A673 (cell line): ENCODE measurements around the gene TSGA10.

Experiments used
- EZH2 ChIP-seq: fragments of 200-600 bp; sonication (generic); IDR thresholded peaks from 2 replicates; pipeline ENCODE4 v1.6.1; 2017; ENCODE audit warnings: borderline replicate concordance, low read depth, mild to moderate bottlenecking, mixed read lengths, antibody characterized with exemption, low read length; ENCODE audit not compliant: poor library complexity, severe bottlenecking
- TF ChIP-seq, protein P1 (sequence below): fragments of 300-800, 200-600 bp; sonication (generic); conservative IDR thresholded peaks from 2 replicates; pipeline ENCODE4 v1.5.1; 2017; ENCODE audit warnings: low read depth, mild to moderate bottlenecking, antibody characterized with exemption, low read length, moderate library complexity, mixed read lengths

DNA sequence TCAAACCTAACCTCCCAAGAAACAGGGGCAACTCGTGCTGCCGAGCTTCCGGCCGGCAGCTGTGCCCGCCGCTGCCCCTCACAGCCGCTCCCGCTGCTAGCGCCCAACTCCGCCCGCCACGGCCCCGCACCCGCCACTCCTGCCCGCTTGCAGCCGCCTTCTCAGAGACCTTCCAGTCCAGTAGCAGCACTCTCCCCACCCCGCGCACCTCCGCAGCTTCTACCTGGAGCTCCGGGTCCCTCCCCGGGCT is 14.0 kb downstream of the TSGA10 start:
- TF ChIP-seq, protein P1, sequence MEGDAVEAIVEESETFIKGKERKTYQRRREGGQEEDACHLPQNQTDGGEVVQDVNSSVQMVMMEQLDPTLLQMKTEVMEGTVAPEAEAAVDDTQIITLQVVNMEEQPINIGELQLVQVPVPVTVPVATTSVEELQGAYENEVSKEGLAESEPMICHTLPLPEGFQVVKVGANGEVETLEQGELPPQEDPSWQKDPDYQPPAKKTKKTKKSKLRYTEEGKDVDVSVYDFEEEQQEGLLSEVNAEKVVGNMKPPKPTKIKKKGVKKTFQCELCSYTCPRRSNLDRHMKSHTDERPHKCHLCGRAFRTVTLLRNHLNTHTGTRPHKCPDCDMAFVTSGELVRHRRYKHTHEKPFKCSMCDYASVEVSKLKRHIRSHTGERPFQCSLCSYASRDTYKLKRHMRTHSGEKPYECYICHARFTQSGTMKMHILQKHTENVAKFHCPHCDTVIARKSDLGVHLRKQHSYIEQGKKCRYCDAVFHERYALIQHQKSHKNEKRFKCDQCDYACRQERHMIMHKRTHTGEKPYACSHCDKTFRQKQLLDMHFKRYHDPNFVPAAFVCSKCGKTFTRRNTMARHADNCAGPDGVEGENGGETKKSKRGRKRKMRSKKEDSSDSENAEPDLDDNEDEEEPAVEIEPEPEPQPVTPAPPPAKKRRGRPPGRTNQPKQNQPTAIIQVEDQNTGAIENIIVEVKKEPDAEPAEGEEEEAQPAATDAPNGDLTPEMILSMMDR: no peak
- TF ChIP-seq EZH2: no peak
